ENCODE data around the gene BPIFB3. TPM values are rescaled to one million over a fixed set of nuclear protein-coding genes. Genes with fewer than 3 reads are reported as not detected.

The BPIFB3 gene
- total RNA-seq, 1 experiment from 2014 or later: not detected

GRCh38 chr20:33009214-33010132 is 44.2 kb upstream of the BPIFB3 start:
- no peak overlapping the region for H3K4me3 Mint-ChIP-seq (ENCODE audit: unreplicated experiment)
- no peaks in the 10 kb centered on the region for H3K4me1 ChIP-seq
- H3K9me3 Mint-ChIP-seq (ENCODE audit: unreplicated experiment): peaks cover 10% of the 10 kb centered on the region
- BruUV-seq (replicated peaks): no TSS peak
- ChIA-PET CTCF (no interaction called here), POLR2A (no interaction called here)
- no peak overlapping the region for H3K4me3 ChIP-seq (ENCODE audit: low read depth, low read length)
- H3K36me3 Mint-ChIP-seq (ENCODE audit: insufficient read depth, unreplicated experiment): no peaks in the 10 kb centered on the region
- intact Hi-C loops (cut with micrococcal nuclease; ENCODE audit: unreplicated experiment): loop anchor here (5.0 to 10.0 kb wide), 2 partner anchors 88 to 105 kb away; no protein-coding TSS in a partner anchor
- H3K27me3 ChIP-seq (replicated peaks; ENCODE audit: control insufficient read depth, insufficient read depth, low read length): peaks cover 3% of the 10 kb centered on the region
- H3K36me3 ChIP-seq (ENCODE audit: control insufficient read depth, insufficient read depth, low read length): no peaks in the 10 kb centered on the region
- H3K4me1 Mint-ChIP-seq (ENCODE audit: low read depth, unreplicated experiment): no peaks in the 10 kb centered on the region
- H3K27ac Mint-ChIP-seq (ENCODE audit: unreplicated experiment): no peak overlapping the region
- peaks cover 18% of the 10 kb centered on the region for H3K27me3 Mint-ChIP-seq (ENCODE audit: insufficient read depth, unreplicated experiment)
- DNase-seq: peak in 1 of 2 experiments; percentile 39
- TF ChIP-seq, protein P1, sequence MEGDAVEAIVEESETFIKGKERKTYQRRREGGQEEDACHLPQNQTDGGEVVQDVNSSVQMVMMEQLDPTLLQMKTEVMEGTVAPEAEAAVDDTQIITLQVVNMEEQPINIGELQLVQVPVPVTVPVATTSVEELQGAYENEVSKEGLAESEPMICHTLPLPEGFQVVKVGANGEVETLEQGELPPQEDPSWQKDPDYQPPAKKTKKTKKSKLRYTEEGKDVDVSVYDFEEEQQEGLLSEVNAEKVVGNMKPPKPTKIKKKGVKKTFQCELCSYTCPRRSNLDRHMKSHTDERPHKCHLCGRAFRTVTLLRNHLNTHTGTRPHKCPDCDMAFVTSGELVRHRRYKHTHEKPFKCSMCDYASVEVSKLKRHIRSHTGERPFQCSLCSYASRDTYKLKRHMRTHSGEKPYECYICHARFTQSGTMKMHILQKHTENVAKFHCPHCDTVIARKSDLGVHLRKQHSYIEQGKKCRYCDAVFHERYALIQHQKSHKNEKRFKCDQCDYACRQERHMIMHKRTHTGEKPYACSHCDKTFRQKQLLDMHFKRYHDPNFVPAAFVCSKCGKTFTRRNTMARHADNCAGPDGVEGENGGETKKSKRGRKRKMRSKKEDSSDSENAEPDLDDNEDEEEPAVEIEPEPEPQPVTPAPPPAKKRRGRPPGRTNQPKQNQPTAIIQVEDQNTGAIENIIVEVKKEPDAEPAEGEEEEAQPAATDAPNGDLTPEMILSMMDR (IDR thresholded peaks at IDR 0.05; ENCODE audit: insufficient read depth in 1 of 2, low read depth in 1 of 2, low read length in 1 of 2, severe bottlenecking in 1 of 2, unreplicated experiment in 1 of 2): no peak
- peaks cover 10% of the 10 kb centered on the region for H3K9me3 ChIP-seq

GRCh38 chr20:33010133-33010504 is 43.6 kb upstream of the BPIFB3 start:
- POLR2A ChIA-PET: no interaction called here
- peaks cover 3% of the 10 kb centered on the region for H3K27me3 ChIP-seq (replicated peaks; ENCODE audit: control insufficient read depth, insufficient read depth, low read length)

GRCh38 chr20:33010674-33011449 is 42.8 kb upstream of the BPIFB3 start:
- Mint-ChIP-seq H3K27me3 (ENCODE audit: insufficient read depth, unreplicated experiment) (peaks cover 28% of the 10 kb centered on the region), H3K36me3 (ENCODE audit: insufficient read depth, unreplicated experiment) (no peaks in the 10 kb centered on the region), H3K4me3 (ENCODE audit: unreplicated experiment) (no peak overlapping the region), H3K4me1 (ENCODE audit: low read depth, unreplicated experiment) (no peaks in the 10 kb centered on the region), H3K27ac (ENCODE audit: unreplicated experiment) (no peak overlapping the region), H3K9me3 (ENCODE audit: unreplicated experiment) (no peaks in the 10 kb centered on the region)
- BruUV-seq (replicated peaks): no TSS peak
- DNase-seq: no peak
- H3K36me3 ChIP-seq (ENCODE audit: control insufficient read depth, insufficient read depth, low read length): no peaks in the 10 kb centered on the region
- H3K4me3 ChIP-seq (ENCODE audit: low read depth, low read length): no peak overlapping the region
- peaks cover 3% of the 10 kb centered on the region for H3K27me3 ChIP-seq (replicated peaks; ENCODE audit: control insufficient read depth, insufficient read depth, low read length)
- POLR2A ChIA-PET: no interaction called here
- CTCF ChIA-PET: no interaction called here
- no peaks in the 10 kb centered on the region for H3K9me3 ChIP-seq
- TF ChIP-seq, protein P1 (IDR thresholded peaks at IDR 0.05; ENCODE audit: insufficient read depth in 1 of 2, low read depth in 1 of 2, low read length in 1 of 2, severe bottlenecking in 1 of 2, unreplicated experiment in 1 of 2): no peak
- intact Hi-C loops (cut with micrococcal nuclease; ENCODE audit: unreplicated experiment): no loop called here
- no peaks in the 10 kb centered on the region for H3K4me1 ChIP-seq

More at GRCh38 chr20:33010133-33010504, 43.6 kb upstream of the BPIFB3 start:
- Mint-ChIP-seq H3K9me3 (ENCODE audit: unreplicated experiment) (peaks cover 6% of the 10 kb centered on the region), H3K27ac (ENCODE audit: unreplicated experiment) (no peak overlapping the region), H3K4me3 (ENCODE audit: unreplicated experiment) (no peak overlapping the region), H3K4me1 (ENCODE audit: low read depth, unreplicated experiment) (no peaks in the 10 kb centered on the region), H3K36me3 (ENCODE audit: insufficient read depth, unreplicated experiment) (no peaks in the 10 kb centered on the region), H3K27me3 (ENCODE audit: insufficient read depth, unreplicated experiment) (peaks cover 23% of the 10 kb centered on the region)
- Histone ChIP-seq H3K36me3 (ENCODE audit: control insufficient read depth, insufficient read depth, low read length) (no peaks in the 10 kb centered on the region), H3K4me1 (no peaks in the 10 kb centered on the region), H3K4me3 (ENCODE audit: low read depth, low read length) (no peak overlapping the region), H3K9me3 (peaks cover 5% of the 10 kb centered on the region)
- no peak for DNase-seq
- TF ChIP-seq, protein P1 (IDR thresholded peaks at IDR 0.05; ENCODE audit: insufficient read depth in 1 of 2, low read depth in 1 of 2, low read length in 1 of 2, severe bottlenecking in 1 of 2, unreplicated experiment in 1 of 2): no peak
- intact Hi-C loops (cut with micrococcal nuclease; ENCODE audit: unreplicated experiment): no loop called here
- CTCF ChIA-PET: no interaction called here
- BruUV-seq (replicated peaks): no TSS peak

Measured in Caco-2 (cell line).